ENCODE data around the gene TMEM145. TPM values are rescaled to one million over a fixed set of nuclear protein-coding genes. Genes with fewer than 3 reads are reported as not detected.

Gene TMEM145
- total and polyA plus RNA-seq, 9 of the 15 experiments (the other 6 are each of a cell fraction or from before 2014, with no cell fraction given) = 0.80 to 5.5 (median 1.9) TPM; not detected in 3

GRCh38 chr19:42284066-42284501 lies 29.0 kb upstream of the TMEM145 start (continued):
- TF ChIP-seq ZFP1 (CRISPR knock-in tag; IDR thresholded peaks at IDR 0.05) (no peak), BRCA1 (IDR thresholded peaks at IDR 0.05) (no peak), BRCA1 (CRISPR knock-in tag; IDR thresholded peaks at IDR 0.05) (no peak), CREB1 (IDR thresholded peaks at IDR 0.05) (peak; percentile 73; the same call in 1 of the 2 replicates), CREB1 (CRISPR knock-in tag; IDR thresholded peaks at IDR 0.05) (no peak), ZNF699 (CRISPR knock-in tag; IDR thresholded peaks at IDR 0.05; ENCODE audit: insufficient replicate concordance) (no peak), HMGN3 (IDR thresholded peaks at IDR 0.05; ENCODE audit: borderline replicate concordance, extremely low read depth, insufficient read length, low read depth, low read length) (peak; percentile 39), TARDBP (IDR thresholded peaks at IDR 0.05) (no peak), GATAD2B (IDR thresholded peaks at IDR 0.05; ENCODE audit: borderline replicate concordance) (no peak; the same call in 1 of the 2 replicates), SMARCC2 (IDR thresholded peaks at IDR 0.05; ENCODE audit: low read depth) (no peak), NR2C2 (CRISPR knock-in tag; IDR thresholded peaks at IDR 0.05) (no peak), NR2C2 (tag; IDR thresholded peaks at IDR 0.05) (peak; percentile 70), ZNF778 (CRISPR knock-in tag; IDR thresholded peaks at IDR 0.05) (no peak), THAP12 (CRISPR knock-in tag; IDR thresholded peaks at IDR 0.05) (peak; percentile 76), MTA2 (IDR thresholded peaks at IDR 0.05; ENCODE audit: low read depth) (no peak), VEZF1 (CRISPR knock-in tag; IDR thresholded peaks at IDR 0.05) (peak; percentile 99), CREM (IDR thresholded peaks at IDR 0.05; ENCODE audit: low read depth) (peak; percentile 79), ARNT (IDR thresholded peaks at IDR 0.05) (no peak), POLR2G (IDR thresholded peaks at IDR 0.05; ENCODE audit: low read depth, low read length) (peak; percentile 83), NR0B1 (IDR thresholded peaks at IDR 0.05; ENCODE audit: partially characterized antibody) (no peak), CSDE1 (IDR thresholded peaks at IDR 0.05) (no peak), IFI16 (CRISPR knock-in tag; IDR thresholded peaks at IDR 0.05) (no peak), FOXA1 (IDR thresholded peaks at IDR 0.05; ENCODE audit: borderline replicate concordance) (no peak), ADNP (tag; IDR thresholded peaks at IDR 0.05) (no peak), HDAC6 (IDR thresholded peaks at IDR 0.05; ENCODE audit: low read depth, low read length) (no peak)

Data from K562 (cell line).